T-helper 1 cell (primary cell): ENCODE measurements around the gene ZNF438.
"Not testable (repeated sequence)": the region's sequence is repeated elsewhere in the genome, so short reads cannot be mapped to it uniquely, and the experiment has no call there.

Experiments
- DNase-seq, 5 donors: peaks; one replicate each; pipeline ENCODE4 v3.0.0-alpha.2; 2012 to 2020

ZNF438 gene

GRCh38 chr10:31042670-31043069, 11.0 kb upstream of the ZNF438 start:
- DNase-seq: no peak

GRCh38 chr10:31041011-31041410, 9.3 kb upstream of the ZNF438 start:
- no peak for DNase-seq

GRCh38 chr10:31039006-31039405, 7.3 kb upstream of the ZNF438 start:
- DNase-seq: not testable (repeated sequence)

- no peak for DNase-seq
Observed at GRCh38 chr10:31037749-31038148, 6.1 kb upstream of the ZNF438 start.

- no peak for DNase-seq
Observed at GRCh38 chr10:31036209-31036608, 4.5 kb upstream of the ZNF438 start.

GRCh38 chr10:31035266-31035798, 3.7 kb upstream of the ZNF438 start:
- no peak for DNase-seq

GRCh38 chr10:31034098-31034909, 2.6 kb upstream of the ZNF438 start:
- DNase-seq: no peak

- DNase-seq: no peak
Observed at GRCh38 chr10:31033147-31033546, 1.5 kb upstream of the ZNF438 start.

GRCh38 chr10:31032258-31033132, 830 bp upstream of the ZNF438 start:
- DNase-seq: peak; percentile 84 to 94 (median 87)

GRCh38 chr10:31031205-31031557, 484 bp downstream of the ZNF438 start:
- no peak for DNase-seq

- no peak for DNase-seq
Observed at GRCh38 chr10:31030800-31031199, 865 bp downstream of the ZNF438 start.

- DNase-seq: no peak
Observed at GRCh38 chr10:31030260-31030659, 1.4 kb downstream of the ZNF438 start.

- DNase-seq: no peak
Observed at GRCh38 chr10:31028081-31028480, 3.6 kb downstream of the ZNF438 start.

- DNase-seq: not testable (repeated sequence)
Observed at GRCh38 chr10:31026279-31026678, 5.4 kb downstream of the ZNF438 start.

GRCh38 chr10:31025142-31025541, 6.5 kb downstream of the ZNF438 start:
- DNase-seq: no peak

GRCh38 chr10:31023558-31023957, 8.1 kb downstream of the ZNF438 start:
- no peak for DNase-seq

- no peak for DNase-seq
Observed at GRCh38 chr10:31020209-31020608, 11.5 kb downstream of the ZNF438 start.

- no peak for DNase-seq
Observed at GRCh38 chr10:31018962-31019361, 12.7 kb downstream of the ZNF438 start.

- no peak for DNase-seq
Observed at GRCh38 chr10:31018356-31018750, 13.3 kb downstream of the ZNF438 start.

- DNase-seq: no peak
Observed at GRCh38 chr10:31017534-31018355, 13.9 kb downstream of the ZNF438 start.

- no peak for DNase-seq
Observed at GRCh38 chr10:31014161-31014875, 17.3 kb downstream of the ZNF438 start.

- DNase-seq: no peak
Observed at GRCh38 chr10:31013331-31013730, 18.3 kb downstream of the ZNF438 start.
